ENCODE results near the gene SNRNP200.

DNA sequence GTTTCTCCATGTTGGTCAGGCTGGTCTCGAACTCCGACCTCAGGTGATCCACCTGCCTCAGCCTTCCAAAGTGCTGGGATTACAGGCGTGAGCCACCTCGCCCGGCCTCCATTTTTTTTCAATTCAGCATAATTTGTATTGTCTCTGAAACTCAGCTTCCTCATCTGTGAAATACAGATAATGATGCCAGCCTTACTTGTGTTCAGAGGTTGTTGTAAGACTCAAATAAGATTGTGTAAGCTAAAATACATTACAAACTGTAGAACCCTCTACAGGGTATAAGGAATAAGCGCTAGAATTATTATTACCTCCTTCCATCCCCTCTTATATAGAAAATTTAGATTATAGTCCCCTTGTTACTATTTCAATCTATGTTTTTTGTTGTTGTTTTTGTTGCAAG lies 71.9 kb downstream of the SNRNP200 start:
- no peak for TF ChIP-seq POLR2A (IDR thresholded peaks at IDR 0.05; ENCODE audit: low read length)
- TF ChIP-seq, protein P1, sequence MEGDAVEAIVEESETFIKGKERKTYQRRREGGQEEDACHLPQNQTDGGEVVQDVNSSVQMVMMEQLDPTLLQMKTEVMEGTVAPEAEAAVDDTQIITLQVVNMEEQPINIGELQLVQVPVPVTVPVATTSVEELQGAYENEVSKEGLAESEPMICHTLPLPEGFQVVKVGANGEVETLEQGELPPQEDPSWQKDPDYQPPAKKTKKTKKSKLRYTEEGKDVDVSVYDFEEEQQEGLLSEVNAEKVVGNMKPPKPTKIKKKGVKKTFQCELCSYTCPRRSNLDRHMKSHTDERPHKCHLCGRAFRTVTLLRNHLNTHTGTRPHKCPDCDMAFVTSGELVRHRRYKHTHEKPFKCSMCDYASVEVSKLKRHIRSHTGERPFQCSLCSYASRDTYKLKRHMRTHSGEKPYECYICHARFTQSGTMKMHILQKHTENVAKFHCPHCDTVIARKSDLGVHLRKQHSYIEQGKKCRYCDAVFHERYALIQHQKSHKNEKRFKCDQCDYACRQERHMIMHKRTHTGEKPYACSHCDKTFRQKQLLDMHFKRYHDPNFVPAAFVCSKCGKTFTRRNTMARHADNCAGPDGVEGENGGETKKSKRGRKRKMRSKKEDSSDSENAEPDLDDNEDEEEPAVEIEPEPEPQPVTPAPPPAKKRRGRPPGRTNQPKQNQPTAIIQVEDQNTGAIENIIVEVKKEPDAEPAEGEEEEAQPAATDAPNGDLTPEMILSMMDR (IDR thresholded peaks at IDR 0.05), result no peak
- no peak for TF ChIP-seq NFE2L2 (conservative IDR thresholded peaks at IDR 0.05; ENCODE audit: low read length)
- no peak for TF ChIP-seq PHF8 (IDR thresholded peaks at IDR 0.05; ENCODE audit: borderline replicate concordance, low read depth)
- no peak for TF ChIP-seq HDAC2 (IDR thresholded peaks at IDR 0.05)
- TF ChIP-seq SMC3 (IDR thresholded peaks at IDR 0.05), result no peak
- no peak for TF ChIP-seq CHD4 (IDR thresholded peaks at IDR 0.05; ENCODE audit: borderline replicate concordance)

Data from A549 (cell line).